ENCODE measurements around the gene PRR12. TPM values are rescaled to one million over a fixed set of nuclear protein-coding genes. Genes with fewer than 3 reads are reported as not detected.

Gene PRR12
- total RNA-seq, 1 donor: 3.0 TPM

DNA sequence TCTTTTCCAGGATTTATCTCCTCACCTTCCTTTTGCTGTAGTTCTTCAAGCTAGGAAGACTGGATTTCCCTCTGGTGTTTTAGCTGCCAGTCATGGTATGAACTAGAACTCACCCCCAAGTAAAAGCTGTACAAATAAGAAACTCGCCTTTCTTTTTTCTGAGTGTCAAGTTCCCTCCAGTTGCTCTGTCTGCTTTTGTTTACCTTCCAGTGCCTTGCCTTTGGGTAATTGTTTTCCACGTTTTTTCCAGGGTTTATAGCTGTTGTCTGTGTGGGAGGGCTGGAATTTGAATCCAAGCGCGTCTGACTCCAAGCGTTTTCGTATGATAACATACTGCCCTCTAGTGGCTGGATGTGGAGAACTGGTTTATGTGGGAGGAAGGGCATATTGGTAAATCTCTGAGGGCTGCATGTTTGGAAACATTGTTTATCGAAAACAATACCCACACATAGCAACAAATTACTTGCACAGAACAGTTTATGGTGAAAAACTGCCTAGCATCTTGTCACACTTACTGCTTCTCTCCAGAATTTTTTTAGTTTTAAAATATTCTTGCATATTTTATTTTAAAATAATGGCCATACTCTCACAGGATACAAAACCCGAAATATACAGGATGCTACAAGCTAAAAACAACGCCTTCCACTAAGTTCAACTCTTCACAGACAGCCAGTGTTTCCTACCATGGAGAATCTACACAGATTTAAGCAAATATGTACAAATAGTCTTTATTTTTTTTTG lies 44.0 kb upstream of the PRR12 start:
- peak; percentile 96 for DNase-seq (ENCODE audit: low read depth)
- TF ChIP-seq, protein P1, sequence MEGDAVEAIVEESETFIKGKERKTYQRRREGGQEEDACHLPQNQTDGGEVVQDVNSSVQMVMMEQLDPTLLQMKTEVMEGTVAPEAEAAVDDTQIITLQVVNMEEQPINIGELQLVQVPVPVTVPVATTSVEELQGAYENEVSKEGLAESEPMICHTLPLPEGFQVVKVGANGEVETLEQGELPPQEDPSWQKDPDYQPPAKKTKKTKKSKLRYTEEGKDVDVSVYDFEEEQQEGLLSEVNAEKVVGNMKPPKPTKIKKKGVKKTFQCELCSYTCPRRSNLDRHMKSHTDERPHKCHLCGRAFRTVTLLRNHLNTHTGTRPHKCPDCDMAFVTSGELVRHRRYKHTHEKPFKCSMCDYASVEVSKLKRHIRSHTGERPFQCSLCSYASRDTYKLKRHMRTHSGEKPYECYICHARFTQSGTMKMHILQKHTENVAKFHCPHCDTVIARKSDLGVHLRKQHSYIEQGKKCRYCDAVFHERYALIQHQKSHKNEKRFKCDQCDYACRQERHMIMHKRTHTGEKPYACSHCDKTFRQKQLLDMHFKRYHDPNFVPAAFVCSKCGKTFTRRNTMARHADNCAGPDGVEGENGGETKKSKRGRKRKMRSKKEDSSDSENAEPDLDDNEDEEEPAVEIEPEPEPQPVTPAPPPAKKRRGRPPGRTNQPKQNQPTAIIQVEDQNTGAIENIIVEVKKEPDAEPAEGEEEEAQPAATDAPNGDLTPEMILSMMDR (IDR thresholded peaks at IDR 0.05; ENCODE audit: insufficient read depth, low read depth, low read length): peak; percentile 88
- H3K4me3 ChIP-seq (ENCODE audit: low read depth, low read length): no peak overlapping the region

DNA sequence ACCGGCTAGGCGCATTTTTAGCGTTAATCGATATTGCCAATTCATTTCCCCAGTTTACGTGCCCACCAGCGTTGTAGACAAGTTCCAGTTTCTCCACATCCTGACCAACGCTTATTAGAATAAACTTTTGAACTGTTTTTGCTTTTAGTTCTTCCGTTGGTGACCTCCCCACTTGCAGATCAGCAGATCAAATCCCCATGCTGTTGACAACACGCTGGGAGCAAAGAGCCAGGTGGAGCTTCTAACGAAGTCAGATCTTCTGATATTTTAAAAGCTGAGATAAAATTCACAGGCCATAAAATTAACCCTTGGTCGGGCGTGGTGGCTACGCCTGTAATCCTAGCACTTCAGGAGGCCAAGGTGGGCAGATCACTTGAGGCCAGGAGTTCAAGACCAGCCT lies 41.9 kb upstream of the PRR12 start:
- DNase-seq (ENCODE audit: low read depth): no peak
- TF ChIP-seq, protein P1 (IDR thresholded peaks at IDR 0.05; ENCODE audit: insufficient read depth, low read depth, low read length): no peak
- no peak overlapping the region for H3K4me3 ChIP-seq (ENCODE audit: low read depth, low read length)

DNA sequence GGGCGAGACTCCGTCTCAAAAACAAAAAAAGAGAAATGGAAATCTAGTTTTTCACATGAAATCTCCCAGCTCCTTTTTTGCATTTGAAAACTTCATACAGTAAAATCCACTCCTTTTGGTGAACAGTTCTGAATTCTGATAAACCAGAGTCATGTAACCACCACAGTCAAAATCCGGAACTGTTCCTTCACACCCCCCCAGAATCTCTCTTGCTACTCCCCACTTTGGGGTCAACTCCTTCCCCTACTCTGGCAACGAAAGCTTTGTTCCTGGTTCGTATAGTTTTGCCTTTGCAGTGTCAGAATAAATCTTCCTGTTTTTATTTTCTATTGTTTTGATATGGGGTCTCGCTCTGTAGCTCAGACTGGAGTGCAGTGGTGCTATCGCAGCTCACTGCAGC lies 39.5 kb upstream of the PRR12 start:
- TF ChIP-seq, protein P1 (IDR thresholded peaks at IDR 0.05; ENCODE audit: insufficient read depth, low read depth, low read length): no peak
- DNase-seq (ENCODE audit: low read depth): no peak
- no peak overlapping the region for H3K4me3 ChIP-seq (ENCODE audit: low read depth, low read length)

DNA sequence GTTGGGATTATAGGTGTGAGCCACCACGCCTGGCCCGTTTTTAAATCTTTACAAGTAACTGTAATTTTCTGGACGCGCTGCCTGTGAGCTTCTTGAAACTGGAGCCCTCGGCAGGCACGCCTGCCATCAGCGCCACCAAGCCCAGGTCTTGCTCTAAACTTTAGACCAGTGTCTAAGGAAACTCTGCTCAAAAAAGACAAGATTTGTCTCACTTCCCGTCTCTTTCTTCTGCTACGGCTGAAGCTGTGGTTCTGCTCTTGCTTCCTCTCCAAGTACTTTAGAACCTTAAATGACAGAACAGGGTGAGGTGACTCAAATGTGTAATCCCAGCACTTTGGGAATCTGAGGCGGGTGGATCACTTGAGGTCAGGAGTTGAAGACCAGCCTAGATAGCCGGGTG lies 38.2 kb upstream of the PRR12 start:
- TF ChIP-seq, protein P1 (IDR thresholded peaks at IDR 0.05; ENCODE audit: insufficient read depth, low read depth, low read length): no peak
- H3K4me3 ChIP-seq (ENCODE audit: low read depth, low read length): no peak overlapping the region
- no peak for DNase-seq (ENCODE audit: low read depth)

DNA sequence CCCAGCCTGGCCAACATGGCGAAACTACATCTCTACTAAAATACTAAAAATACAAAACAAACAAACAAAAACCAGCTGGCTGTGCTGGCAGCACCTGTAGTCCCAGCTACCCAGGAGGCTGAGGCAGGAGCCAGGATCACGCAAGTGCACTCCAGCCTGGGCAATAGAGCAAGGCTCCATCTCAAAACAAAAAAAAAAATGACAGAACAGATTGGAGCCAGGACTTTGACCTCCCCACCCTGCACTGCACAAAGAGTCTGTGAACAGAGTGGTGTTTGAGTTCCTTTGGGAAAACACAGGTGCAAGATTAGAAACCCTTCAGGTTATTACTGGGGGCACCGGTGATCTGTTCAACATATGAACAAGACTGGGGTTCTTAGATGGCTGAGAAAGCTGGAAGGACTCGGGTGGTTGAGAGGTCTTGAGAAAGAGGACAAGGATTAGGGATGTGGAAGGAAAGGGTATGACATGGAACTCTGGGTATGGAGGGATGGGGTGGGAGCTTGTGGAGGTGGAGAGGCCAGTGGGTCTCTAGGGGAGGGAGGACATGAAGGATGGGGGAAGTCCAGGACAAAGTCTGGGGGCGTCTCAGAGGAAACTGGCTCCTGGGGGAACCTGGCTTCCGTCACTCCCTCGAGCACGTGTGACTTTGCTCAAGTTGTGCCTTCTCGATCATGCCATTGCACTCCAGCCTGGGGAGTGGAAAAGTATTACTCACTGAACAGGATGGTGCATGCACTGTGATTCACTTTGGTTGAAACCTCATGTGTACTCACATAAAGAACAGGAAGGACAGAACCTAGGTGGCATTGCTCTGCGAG lies 37.3 kb upstream of the PRR12 start:
- TF ChIP-seq, protein P1 (IDR thresholded peaks at IDR 0.05; ENCODE audit: insufficient read depth, low read depth, low read length): no peak
- DNase-seq (ENCODE audit: low read depth): peak; percentile 45
- H3K4me3 ChIP-seq (ENCODE audit: low read depth, low read length): no peak overlapping the region

DNA sequence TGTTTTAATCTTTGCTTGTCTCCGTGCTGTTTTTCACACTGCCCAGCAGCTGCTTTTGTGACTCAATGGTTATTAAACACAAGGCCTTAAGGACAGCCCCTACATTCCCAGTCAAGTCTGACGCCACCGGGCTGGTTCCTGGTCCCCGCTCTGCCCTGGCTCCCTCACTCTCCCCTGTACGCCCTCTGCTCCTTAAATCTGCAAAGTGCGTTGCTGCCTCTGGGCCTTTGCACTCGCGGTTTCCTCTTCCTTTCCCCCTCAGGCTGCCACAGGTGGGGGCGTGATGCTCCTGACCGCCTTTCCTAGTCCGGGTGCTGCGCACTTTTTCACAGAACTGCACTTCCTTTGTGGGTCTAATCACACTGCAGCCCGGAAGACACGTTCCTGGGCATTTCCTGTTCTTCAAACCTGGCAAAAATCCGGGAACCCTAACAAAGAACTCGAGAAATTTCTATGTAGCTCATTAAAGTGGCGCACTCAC lies 36.2 kb upstream of the PRR12 start:
- TF ChIP-seq, protein P1 (IDR thresholded peaks at IDR 0.05; ENCODE audit: insufficient read depth, low read depth, low read length): no peak
- no peak overlapping the region for H3K4me3 ChIP-seq (ENCODE audit: low read depth, low read length)
- peak; percentile 79 for DNase-seq (ENCODE audit: low read depth)
